GM21515 (cell line): Measurements from ENCODE around the gene MPND.
A peak's percentile ranks its signal among the peaks of the same experiment; 100 is the strongest.
"Not testable (repeated sequence)": the region's sequence is repeated elsewhere in the genome, so short reads cannot be mapped to it uniquely, and the experiment has no call there.

Experiments
- ATAC-seq: cut with Tn5 transposase; IDR thresholded peaks from one replicate; pipeline ENCODE4 v1.9.1; 2021; ENCODE audit not compliant: unreplicated experiment

The MPND gene

DNA sequence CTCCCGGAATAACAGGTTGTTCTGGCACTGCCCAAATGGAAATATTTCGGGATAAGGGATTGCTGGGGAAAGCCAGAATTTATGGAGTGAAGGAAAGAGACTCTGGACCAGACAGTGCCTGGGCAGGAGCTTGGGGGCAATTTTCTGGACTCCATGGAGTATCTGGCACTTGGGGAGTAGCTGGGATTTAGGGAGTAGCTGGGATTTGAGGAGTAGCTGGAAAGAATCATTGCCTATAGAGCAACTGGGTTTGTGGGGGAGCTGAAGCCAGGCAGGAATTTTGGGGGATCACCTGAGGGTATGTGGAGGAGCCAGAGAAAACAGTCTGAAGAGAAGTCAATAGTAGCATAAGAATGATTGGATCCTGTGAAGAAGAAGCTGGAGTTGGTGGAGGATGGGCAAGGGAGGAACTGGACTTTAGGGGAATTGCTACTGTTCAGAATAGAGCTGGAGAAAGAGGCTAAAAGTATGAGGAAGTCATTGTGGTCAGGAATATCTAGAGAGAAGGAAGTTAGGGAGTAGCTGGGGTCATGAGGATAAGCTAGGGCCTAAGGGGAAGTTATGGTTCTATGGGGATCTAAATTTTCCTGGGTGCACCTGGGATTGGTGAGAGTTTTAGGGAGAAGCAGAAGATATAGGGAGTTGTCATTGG lies 24.2 kb upstream of the MPND start:
- ATAC-seq: no peak

- no peak for ATAC-seq
Measured at GRCh38 chr19:4320419-4320818, 22.9 kb upstream of the MPND start.

DNA sequence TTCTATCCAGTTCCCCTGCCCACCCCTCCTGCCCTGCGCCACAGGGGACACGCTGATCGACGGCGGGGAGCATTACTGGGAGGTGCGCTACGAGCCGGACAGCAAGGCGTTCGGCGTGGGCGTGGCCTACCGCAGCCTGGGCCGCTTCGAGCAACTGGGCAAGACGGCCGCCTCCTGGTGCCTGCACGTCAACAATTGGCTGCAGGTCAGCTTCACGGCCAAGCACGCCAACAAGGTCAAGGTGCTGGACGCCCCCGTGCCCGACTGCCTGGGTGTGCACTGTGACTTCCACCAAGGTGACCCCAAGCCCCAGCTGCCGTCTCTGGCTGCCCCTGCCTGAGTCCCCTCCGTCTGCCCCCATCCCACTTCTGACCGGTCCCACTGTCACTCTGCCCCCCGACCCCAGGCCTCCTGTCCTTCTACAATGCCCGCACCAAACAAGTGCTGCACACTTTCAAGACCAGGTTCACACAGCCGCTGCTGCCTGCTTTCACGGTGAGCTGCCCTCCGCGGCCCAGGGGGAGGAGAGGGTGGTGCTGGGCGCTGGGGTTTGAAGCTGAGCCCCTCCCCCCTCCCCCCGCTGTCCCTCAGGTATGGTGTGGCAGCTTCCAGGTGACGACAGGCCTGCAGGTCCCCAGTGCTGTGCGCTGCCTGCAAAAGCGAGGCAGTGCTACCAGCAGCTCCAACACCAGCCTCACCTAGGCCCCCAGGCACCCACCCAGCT lies 20.3 kb upstream of the MPND start:
- no peak for ATAC-seq

DNA sequence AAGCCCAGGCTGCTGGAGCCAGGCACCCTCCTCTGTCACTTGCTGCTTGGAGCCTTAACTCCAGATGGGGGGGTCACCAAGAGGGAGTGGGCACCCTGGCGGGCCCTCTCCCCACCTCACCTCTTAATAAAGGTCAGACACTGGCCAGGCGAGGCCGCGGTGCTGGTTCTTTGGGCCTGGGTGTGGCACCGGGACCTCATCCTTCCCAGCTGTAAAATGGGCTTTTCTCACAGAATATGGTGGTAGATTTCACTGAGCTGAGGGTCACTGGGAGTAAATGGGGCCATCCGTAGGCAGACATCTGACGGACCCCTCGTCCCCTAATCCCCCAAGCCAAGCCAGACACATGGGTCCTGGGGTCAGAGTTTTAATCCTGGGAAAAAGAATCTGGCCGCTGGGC lies 19.7 kb upstream of the MPND start:
- ATAC-seq: no peak

GRCh38 chr19:4324228-4324627 lies 19.1 kb upstream of the MPND start:
- ATAC-seq: no peak

DNA sequence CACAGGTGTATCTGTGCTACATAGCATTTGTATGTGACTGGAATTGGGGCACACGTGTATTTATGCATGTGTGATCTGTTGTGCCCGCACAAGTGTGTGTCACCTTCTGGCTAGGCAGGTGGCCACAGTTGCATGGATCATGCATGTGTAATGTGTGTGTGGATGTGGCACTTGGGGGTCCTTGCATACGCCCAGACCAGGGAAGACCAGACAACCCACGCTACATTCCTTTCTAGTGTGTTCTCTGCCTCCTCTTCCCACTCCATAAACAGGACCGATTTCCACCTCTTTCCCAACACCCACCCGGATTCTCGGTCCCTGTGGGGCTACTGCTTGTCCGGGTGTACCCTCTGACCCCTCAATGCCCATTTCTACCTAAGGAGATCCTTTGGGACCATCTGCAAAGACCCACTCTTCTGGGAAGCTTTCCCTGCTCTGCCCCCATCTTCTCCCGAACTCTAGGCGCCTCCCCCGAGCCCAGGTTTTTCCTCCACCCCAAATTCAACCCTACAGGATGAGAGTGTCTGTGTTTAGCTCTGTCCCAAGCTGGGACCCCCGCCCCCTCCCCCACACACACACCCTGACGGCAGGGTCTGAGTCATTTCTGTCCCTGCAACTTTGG lies 17.0 kb upstream of the MPND start:
- no peak for ATAC-seq

DNA sequence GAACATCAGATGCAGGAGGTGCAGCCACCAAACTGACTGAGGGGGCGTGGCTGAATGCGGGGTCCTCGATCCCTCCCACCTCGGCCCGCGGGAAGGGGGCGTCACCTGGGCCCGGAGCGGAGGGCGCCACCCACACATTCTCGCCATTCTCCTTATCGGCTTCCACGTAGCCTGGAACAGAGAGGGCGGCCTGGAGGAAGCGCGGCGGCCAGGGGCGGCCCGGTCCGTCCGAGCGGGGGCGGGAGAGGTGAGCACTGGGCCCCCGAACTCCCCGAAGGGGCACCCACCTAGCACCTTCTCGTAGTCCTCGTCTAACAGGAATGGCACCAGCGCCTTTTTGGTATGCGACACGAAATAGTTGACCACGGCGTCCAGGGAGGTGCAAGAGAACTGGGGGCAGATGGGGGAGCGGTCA lies 16.5 kb upstream of the MPND start:
- no peak for ATAC-seq

- ATAC-seq: no peak
Measured at GRCh38 chr19:4327252-4327876, 16.0 kb upstream of the MPND start.

DNA sequence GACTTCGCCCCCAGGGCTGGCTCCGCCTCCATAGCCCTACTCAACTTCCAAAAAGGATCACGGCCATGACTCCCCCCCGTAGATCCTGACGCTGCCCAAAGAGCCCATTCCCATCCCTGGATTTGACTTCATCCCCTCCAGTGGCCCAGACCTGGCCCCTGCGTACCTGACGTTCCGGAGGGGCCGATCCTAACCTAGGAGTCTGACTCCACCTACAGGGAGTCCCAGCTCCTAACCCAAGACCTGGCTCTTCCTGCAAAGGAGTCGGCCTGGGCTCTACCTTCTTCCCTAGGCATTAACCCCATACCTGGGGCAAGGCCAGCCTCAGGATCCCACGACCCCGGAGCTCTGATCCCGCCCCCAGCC lies 15.5 kb upstream of the MPND start:
- no peak for ATAC-seq

- ATAC-seq: peak; percentile 62
Measured at GRCh38 chr19:4328243-4328990, 14.9 kb upstream of the MPND start.

DNA sequence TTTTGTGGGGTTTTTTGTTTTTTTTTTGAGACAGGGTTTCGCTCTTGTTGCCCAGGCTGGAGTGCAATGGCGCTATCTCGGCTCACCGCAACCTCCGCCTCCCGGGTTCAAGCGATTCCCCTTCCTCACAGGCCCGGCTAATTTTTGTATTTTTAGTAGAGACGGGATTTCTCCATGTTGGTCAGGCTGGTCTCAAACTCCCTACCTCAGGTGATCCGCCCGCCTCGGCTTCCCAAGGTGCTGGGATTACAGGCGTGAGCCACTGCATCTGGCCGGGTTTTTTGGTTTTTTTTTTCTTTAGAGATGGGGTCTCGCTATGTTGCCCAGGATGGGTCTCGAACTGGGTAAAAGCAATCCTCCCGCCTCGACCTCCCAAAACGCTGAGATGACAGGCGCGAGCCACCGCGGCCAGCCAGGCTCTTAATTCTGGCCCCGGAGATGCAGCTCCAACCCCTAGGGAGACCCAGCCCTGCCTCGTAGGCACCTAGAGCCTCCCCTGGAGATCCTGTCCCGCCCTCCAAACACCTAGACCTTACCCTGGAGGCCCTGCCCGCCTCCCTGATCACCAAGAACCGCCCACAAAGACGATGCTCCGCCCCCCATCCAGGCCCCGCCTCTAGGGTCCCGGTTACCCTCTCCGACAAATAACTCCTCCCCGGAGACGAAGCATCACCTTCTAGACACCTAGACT lies 14.2 kb upstream of the MPND start:
- not testable (repeated sequence) for ATAC-seq

- no peak for ATAC-seq
Measured at GRCh38 chr19:4329858-4330257, 13.5 kb upstream of the MPND start.

DNA sequence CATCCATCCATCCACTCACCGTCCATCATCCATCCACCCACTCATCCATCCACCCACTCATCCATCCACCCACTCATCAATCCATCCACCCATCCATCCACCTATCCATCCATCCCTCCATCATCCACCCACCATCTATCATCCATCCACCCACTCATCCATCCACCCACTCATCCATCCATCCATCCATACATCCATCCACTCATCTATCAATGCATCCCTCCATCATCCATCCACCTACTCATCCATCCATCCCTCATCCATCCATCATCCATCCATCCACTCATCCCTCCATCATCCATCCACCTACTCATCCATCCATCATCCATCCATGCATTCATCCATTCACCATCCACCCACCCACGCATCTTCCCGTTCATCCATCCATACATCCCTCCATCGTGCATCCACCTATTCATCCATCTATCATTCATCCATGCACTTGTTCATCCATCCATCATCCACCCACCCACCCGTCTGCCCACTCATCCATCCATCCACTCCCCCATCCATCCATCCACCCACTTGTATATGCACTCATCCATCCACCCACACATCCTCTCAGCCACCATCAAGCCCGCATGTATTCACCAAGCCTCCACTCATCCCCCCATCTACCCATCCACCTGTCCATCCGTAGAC lies 8.3 kb upstream of the MPND start:
- ATAC-seq: no peak

DNA sequence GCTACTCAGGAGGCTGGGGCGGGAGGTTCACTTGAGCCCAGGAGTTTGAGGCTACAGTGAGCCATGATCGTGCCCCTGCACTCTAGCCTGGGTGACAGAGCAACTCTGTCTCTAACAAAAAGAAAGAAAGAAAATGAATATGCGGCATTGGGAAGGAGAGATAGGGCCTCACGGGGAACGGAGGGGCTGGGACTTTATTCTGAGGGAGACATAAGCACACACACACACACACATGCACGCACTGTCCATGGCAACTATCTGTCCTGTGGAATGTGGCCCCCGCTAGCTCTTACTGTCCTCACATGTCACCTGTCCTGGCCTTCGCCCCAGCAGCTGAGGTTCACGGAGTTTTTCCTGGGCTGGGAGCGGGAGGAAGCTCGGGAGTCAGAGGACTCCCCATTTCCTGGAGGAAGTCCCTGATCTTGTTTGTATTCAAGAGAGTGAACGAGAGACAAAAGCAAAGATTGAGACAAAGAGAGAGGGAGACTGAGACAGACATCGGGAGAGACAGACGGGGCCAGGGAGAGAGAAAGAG lies 5.4 kb upstream of the MPND start:
- ATAC-seq: no peak

DNA sequence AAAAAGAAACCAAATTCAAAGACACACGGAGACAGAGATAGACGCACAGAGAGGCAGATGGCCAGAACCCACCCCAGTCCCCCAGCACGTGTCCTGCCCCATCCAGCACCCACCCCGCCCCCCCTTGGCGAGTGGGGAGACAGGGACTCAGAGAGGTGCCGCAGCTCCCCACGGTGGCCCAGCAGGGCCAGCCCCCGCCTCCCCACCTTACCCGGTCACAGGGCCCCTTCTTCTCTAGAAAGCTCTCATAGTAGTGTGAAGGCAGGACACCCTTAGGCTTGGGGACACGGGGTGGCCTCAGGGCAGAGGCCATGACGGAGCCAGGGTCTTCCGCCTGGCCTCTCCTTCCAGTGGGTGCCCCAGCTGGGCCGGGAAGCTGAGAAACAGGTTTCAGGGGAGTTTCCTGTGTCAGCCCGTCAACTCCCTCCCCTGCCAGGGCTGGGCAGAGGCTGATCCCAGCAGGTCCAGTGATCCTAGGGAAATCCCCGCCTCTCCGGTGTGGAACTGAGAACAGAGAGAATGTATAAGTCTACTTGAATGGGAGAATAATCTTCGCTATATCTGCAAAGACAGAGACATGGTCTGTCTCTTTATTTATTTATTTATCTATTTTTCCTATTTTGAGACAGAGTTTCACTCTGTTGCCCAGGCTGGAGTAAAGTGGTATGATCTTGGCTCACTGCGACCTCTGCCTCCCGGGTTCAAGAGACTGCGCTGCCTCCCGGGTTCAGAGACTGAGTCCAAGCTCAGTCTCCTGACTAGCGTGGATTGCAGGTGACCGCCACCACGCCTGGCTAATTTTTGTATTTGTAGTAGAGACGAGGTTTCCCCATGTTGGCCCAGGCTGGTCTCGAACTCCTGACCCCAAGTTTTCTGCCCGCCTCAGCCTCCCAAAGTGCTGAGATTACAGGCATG lies 4.7 kb upstream of the MPND start, which contains the start of gene STAP2:
Gene STAP2 (minus strand): TSS at position 387 of the 915 bp plus-strand sequence. CDS start 74 bp downstream, at position 313.
- ATAC-seq: no peak

GRCh38 chr19:4342314-4342614 lies 1.1 kb upstream of the MPND start:
- no peak for ATAC-seq

GRCh38 chr19:4342615-4343369 lies 570 bp upstream of the MPND start:
- ATAC-seq: peak; percentile 79

DNA sequence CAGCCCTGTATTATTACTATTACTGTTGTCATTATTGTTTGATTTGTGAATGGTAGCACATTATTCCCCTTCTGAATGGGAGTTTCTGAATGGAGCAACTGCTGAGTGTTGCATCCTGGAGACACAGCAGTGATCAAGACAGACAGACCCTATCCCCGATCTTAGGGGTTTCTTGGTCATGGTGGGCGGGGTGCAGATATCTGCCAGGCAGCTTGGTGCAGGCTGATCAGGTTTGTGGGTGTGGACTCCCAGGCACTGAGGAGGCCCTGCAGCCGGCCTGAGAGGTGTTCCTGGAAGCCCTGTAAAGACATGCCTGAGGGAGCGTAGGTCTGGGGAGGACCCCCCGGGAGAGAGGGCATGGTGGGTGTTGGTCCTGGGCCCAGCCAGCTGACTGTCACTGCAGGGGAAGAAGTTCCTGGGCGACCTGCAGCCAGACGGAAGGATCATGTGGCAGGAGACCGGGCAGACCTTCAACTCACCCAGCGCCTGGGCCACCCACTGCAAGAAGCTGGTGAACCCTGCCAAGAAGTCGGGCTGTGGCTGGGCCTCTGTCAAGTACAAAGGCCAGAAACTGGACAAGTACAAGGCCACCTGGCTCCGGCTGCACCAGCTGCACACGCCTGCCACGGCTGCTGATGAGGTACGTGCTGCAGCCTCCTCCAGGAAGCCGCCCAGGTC lies 2.1 kb downstream of the MPND start:
- no peak for ATAC-seq
